ENCODE results near the gene CGA. TPM values are rescaled to one million over a fixed set of nuclear protein-coding genes. Genes with fewer than 3 reads are reported as not detected.

The CGA gene
- total and polyA plus RNA-seq, 4 donors: not detected

- ATAC-seq (ENCODE audit: insufficient read depth, low FRiP score): no peak
- Histone ChIP-seq H3K27me3 (ENCODE audit: control insufficient read depth in 3 of 3, insufficient read depth in 3 of 3, low read length in 2 of 3) (no peaks in the 10 kb centered on the region), H3K4me3 (no peak overlapping the region), H3K9ac (ENCODE audit: insufficient read depth in 1 of 2, low read length in 2 of 2) (no peak overlapping the region), H3K9me3 (ENCODE audit: control insufficient read depth in 4 of 4, insufficient read depth in 3 of 4, low read length in 3 of 4) (no peaks in the 10 kb centered on the region), H3K27ac (ENCODE audit: low read depth in 1 of 2, low read length in 1 of 2) (no peak overlapping the region), H3K4me1 (ENCODE audit: control insufficient read depth in 5 of 5, insufficient read depth in 5 of 5, low read length in 5 of 5) (no peaks in the 10 kb centered on the region), H3K36me3 (ENCODE audit: control insufficient read depth in 4 of 4, insufficient read depth in 4 of 4, low read length in 4 of 4) (no peaks in the 10 kb centered on the region)
- WGBS, 2 donors: 88 to 95% methylated on average over 4 of the region's 4 CpGs
- TF ChIP-seq CTCF (IDR thresholded peaks at IDR 0.05; ENCODE audit: control extremely low read depth, extremely low read depth): no peak
- no peak for DNase-seq
Observed at GRCh38 chr6:87088076-87088475, 6.8 kb downstream of the CGA start.

DNA sequence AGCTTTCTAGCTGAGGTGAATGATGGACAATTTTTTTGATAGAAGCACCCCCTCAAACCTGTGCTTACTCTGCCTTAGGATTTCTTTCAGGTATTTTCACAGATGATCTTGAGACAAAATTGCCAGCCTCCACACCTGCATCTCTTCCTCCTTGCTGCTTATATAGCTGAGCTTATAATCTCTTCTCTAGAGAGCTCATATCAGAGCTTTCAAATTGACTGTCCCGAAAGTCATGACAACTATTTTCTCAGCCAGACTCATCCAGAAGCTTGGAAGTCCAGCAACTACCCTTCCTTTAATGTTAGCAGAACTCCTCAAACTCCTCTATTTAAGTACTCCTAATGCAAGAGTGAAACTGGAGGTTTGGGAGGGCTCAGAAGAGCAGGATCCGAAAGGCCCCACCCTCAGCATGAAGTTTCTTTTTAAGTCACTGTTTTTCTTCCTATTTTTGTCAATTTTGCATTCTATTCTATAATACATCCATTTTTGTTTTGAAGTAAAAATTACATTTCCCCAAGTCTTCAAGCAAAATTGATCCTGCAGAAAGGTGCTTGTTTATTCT is 12.7 kb downstream of the CGA start:
- H3K27me3 ChIP-seq (ENCODE audit: control insufficient read depth in 3 of 3, insufficient read depth in 3 of 3, low read length in 2 of 3): no peaks in the 10 kb centered on the region
- no peaks in the 10 kb centered on the region for H3K9me3 ChIP-seq (ENCODE audit: control insufficient read depth in 4 of 4, insufficient read depth in 3 of 4, low read length in 3 of 4)
- H3K27ac ChIP-seq (ENCODE audit: low read depth in 1 of 2, low read length in 1 of 2): no peak overlapping the region
- ATAC-seq (ENCODE audit: insufficient read depth, low FRiP score) (no peak), DNase-seq (no peak)
- H3K4me3 ChIP-seq: no peak overlapping the region
- TF ChIP-seq CTCF (IDR thresholded peaks at IDR 0.05; ENCODE audit: control extremely low read depth, extremely low read depth): no peak
- no peaks in the 10 kb centered on the region for H3K36me3 ChIP-seq (ENCODE audit: control insufficient read depth in 4 of 4, insufficient read depth in 4 of 4, low read length in 4 of 4)
- H3K4me1 ChIP-seq (ENCODE audit: control insufficient read depth in 5 of 5, insufficient read depth in 5 of 5, low read length in 5 of 5): no peaks in the 10 kb centered on the region
- WGBS, 2 donors: 74 to 88% methylated on average over 2 of the region's 2 CpGs
- no peak overlapping the region for H3K9ac ChIP-seq (ENCODE audit: insufficient read depth in 1 of 2, low read length in 2 of 2)

GRCh38 chr6:87078983-87079616 is 15.8 kb downstream of the CGA start:
- Histone ChIP-seq H3K27ac (ENCODE audit: low read depth in 1 of 2, low read length in 1 of 2) (no peak overlapping the region), H3K4me3 (no peak overlapping the region), H3K36me3 (ENCODE audit: control insufficient read depth in 4 of 4, insufficient read depth in 4 of 4, low read length in 4 of 4) (no peaks in the 10 kb centered on the region), H3K4me1 (ENCODE audit: control insufficient read depth in 5 of 5, insufficient read depth in 5 of 5, low read length in 5 of 5) (no peaks in the 10 kb centered on the region), H3K27me3 (ENCODE audit: control insufficient read depth in 3 of 3, insufficient read depth in 3 of 3, low read length in 2 of 3) (no peaks in the 10 kb centered on the region), H3K9ac (ENCODE audit: insufficient read depth in 1 of 2, low read length in 2 of 2) (no peak overlapping the region), H3K9me3 (ENCODE audit: control insufficient read depth in 4 of 4, insufficient read depth in 3 of 4, low read length in 3 of 4) (no peaks in the 10 kb centered on the region)
- ATAC-seq (ENCODE audit: insufficient read depth, low FRiP score) (peak; percentile 80), DNase-seq (peak; percentile 62 to 75 (median 68))
- TF ChIP-seq CTCF (IDR thresholded peaks at IDR 0.05; ENCODE audit: control extremely low read depth, extremely low read depth): peak; percentile 41
- 43 to 46% methylated on average over 8 of the region's 8 CpGs for WGBS, 2 donors
